T-cell (primary cell): ENCODE data around the gene UQCR10. TPM values are rescaled to one million over a fixed set of nuclear protein-coding genes. Genes with fewer than 3 reads are reported as not detected.

Source experiments
- ATAC-seq, 4 experiments: fragments of 200-7000 bp in 3 of 4; fragments of 150-1000 bp in 1 of 4; cut with Tn5 transposase; replicated peaks in 1 of 4; 1 replicate in 3 of 4; 2 replicates in 1 of 4; pipeline ENCODE4 v1.10.0; 2021; ENCODE audit warnings: moderate library complexity in 3 of 4, mild to moderate bottlenecking in 2 of 4, moderate number of reproducible peaks in 1 of 4
- CTCF ChIA-PET, 2 donors: fragments of 300-600 bp; sonication (Branson Sonifier 250); formaldehyde crosslinking; loops; one replicate each; lab custom pipeline; 2022; ENCODE audit warnings: antibody characterized with exemption in 2 of 2; lab: Charles Lee
- POLR2A ChIA-PET, 2 donors: fragments of 300-600 bp; sonication (Branson Sonifier 250); formaldehyde crosslinking; loops; one replicate each; lab custom pipeline; 2022; ENCODE audit warnings: antibody characterized with exemption in 2 of 2; lab: Charles Lee
- DNase-seq, 35 experiments: peaks; one replicate each; pipeline versions ENCODE4 v3.0.0 to v3.0.0-alpha.2; 2013 to 2023
- H3K27ac ChIP-seq: one replicate; pipeline ENCODE4 v1.5.1; 2013; ENCODE audit warnings: low read length
- H3K27me3 ChIP-seq, 2 experiments: replicated peaks in 1 of 2; 1 replicate in 1 of 2; 2 replicates in 1 of 2; pipeline versions ENCODE4 v1.6.1 to v1.7.0; 2013; ENCODE audit warnings: low read length in 1 of 2, mixed read lengths in 1 of 2; ENCODE audit not compliant: control insufficient read depth in 2 of 2, insufficient read depth in 2 of 2; ENCODE audit errors: extremely low read depth in 1 of 2
- H3K36me3 ChIP-seq, 2 donors: 1 replicate in 1 of 2; 2 replicates in 1 of 2; pipeline versions ENCODE4 v1.6.1 to v1.7.0; 2013; ENCODE audit warnings: low read length in 1 of 2; ENCODE audit not compliant: control insufficient read depth in 2 of 2, insufficient read depth in 1 of 2; ENCODE audit errors: extremely low read depth in 1 of 2
- H3K4me1 ChIP-seq, 2 experiments: 1 replicate in 1 of 2; 2 replicates in 1 of 2; pipeline versions ENCODE4 v1.6.1 to v1.7.0; 2013; ENCODE audit warnings: low read length in 2 of 2, mixed read lengths in 1 of 2; ENCODE audit not compliant: insufficient read depth in 2 of 2, control insufficient read depth in 1 of 2; ENCODE audit errors: extremely low read depth in 1 of 2
- H3K4me3 ChIP-seq, 2 donors: 1 replicate in 1 of 2; 2 replicates in 1 of 2; pipeline versions ENCODE4 v1.5.1 to v1.7.0; 2013; ENCODE audit warnings: mild to moderate bottlenecking in 2 of 2, low read length in 1 of 2, moderate library complexity in 1 of 2; ENCODE audit not compliant: control insufficient read depth in 1 of 2; ENCODE audit errors: extremely low read depth in 1 of 2
- H3K9me3 ChIP-seq: 2 replicates; pipeline ENCODE4 v1.7.0; 2013
- H3K27ac Mint-ChIP-seq, 2 donors: one replicate each; pipeline ENCODE4 v1.8.0; 2020 to 2021; ENCODE audit warnings: mild to moderate bottlenecking in 2 of 2, mixed read lengths in 2 of 2
- H3K27me3 Mint-ChIP-seq, 2 donors: one replicate each; pipeline ENCODE4 v1.8.0; 2021 to 2022; ENCODE audit warnings: mixed read lengths in 2 of 2
- H3K36me3 Mint-ChIP-seq: one replicate; pipeline ENCODE4 v1.8.0; 2021; ENCODE audit warnings: mixed read lengths
- H3K4me1 Mint-ChIP-seq, 3 donors: one replicate each; pipeline ENCODE4 v1.8.0; 2020 to 2022; ENCODE audit warnings: mixed read lengths in 3 of 3, mild to moderate bottlenecking in 1 of 3
- H3K4me3 Mint-ChIP-seq, 3 donors: one replicate each; pipeline ENCODE4 v1.8.0; 2020 to 2022; ENCODE audit warnings: mild to moderate bottlenecking in 3 of 3, mixed read lengths in 3 of 3, moderate library complexity in 3 of 3
- H3K9me3 Mint-ChIP-seq, 3 donors: one replicate each; pipeline ENCODE4 v1.8.0; 2020 to 2022; ENCODE audit warnings: mixed read lengths in 3 of 3
- WGBS: methylation state at CpG from one replicate; pipeline ENCODE4 v1.1.5; 2013; ENCODE audit warnings: missing lambda C conversion rate; ENCODE audit not compliant: insufficient coverage; 5-methylcytosine and 5-hydroxymethylcytosine counted together
- total RNA-seq, 35 experiments: library from RNA in 6 of 35; stranded (reverse) in 6 of 35; fragments of 120-200 nt in 1 of 35; gene quantifications; one replicate each; pipeline versions ENCODE4 v1.2.1 to v1.2.4 and lab custom pipeline; 2013 to 2026

Gene UQCR10
- total RNA-seq, 5 donors from 2014 or later (not counting 1 experiment from before 2014, with no cell fraction given), result 36.6 to 56.2 (median 48.4) TPM

- POLR2A ChIA-PET, result no interaction called here
- Mint-ChIP-seq H3K9me3 (no peaks in the 10 kb centered on the region), H3K27ac (no peak overlapping the region)
These were observed 13.8 kb downstream of the UQCR10 start for GRCh38 chr22:29780748-29781676.

GRCh38 chr22:29782061-29782845, 15.1 kb downstream of the UQCR10 start:
- no peaks in the 10 kb centered on the region for H3K9me3 Mint-ChIP-seq
- peaks cover 4% of the 10 kb centered on the region for H3K36me3 Mint-ChIP-seq
- H3K4me1 Mint-ChIP-seq, result no peaks in the 10 kb centered on the region
- Histone ChIP-seq H3K4me3 (no peak overlapping the region), H3K9me3 (no peaks in the 10 kb centered on the region), H3K4me1 (no peaks in the 10 kb centered on the region), H3K27me3 (peaks cover 0 to 2% of the 10 kb centered on the region in 2 experiments), H3K36me3 (peaks cover 0 to under 1% of the 10 kb centered on the region in 2 donors), H3K27ac (no peak overlapping the region)
- H3K27ac Mint-ChIP-seq, result no peak overlapping the region
- DNase-seq (no peak), ATAC-seq (no peak)
- no peaks in the 10 kb centered on the region for H3K27me3 Mint-ChIP-seq
- WGBS, result 81% methylated on average over 7 of the region's 7 CpGs
- H3K4me3 Mint-ChIP-seq, result no peak overlapping the region
- CTCF ChIA-PET, result no interaction called here
- POLR2A ChIA-PET, result no interaction called here

More at GRCh38 chr22:29780748-29781676, 13.8 kb downstream of the UQCR10 start:
- Mint-ChIP-seq H3K4me3 (no peak overlapping the region), H3K36me3 (no peaks in the 10 kb centered on the region), H3K4me1 (no peaks in the 10 kb centered on the region), H3K27me3 (no peaks in the 10 kb centered on the region)
- Histone ChIP-seq H3K4me3 (no peak overlapping the region), H3K36me3 (no peaks in the 10 kb centered on the region), H3K27me3 (peaks cover 0 to 2% of the 10 kb centered on the region in 2 experiments), H3K9me3 (no peaks in the 10 kb centered on the region), H3K4me1 (no peaks in the 10 kb centered on the region), H3K27ac (no peak overlapping the region)
- WGBS, result 63% methylated on average over 8 of the region's 8 CpGs
- DNase-seq (no peak), ATAC-seq (no peak)
- CTCF ChIA-PET, result interaction anchor here in 1 of 2 donors (0.7 kb wide), 1 partner anchor 36 kb away, joined by 3 read pairs; no protein-coding TSS in a partner anchor

GRCh38 chr22:29784451-29785361, 17.5 kb downstream of the UQCR10 start:
- ATAC-seq (no peak), DNase-seq (no peak)
- POLR2A ChIA-PET, result interaction anchor here in 1 of 2 donors (0.5 to 0.6 kb wide), 2 partner anchors 24 to 418 kb away, joined by 5 to 8 read pairs; no protein-coding TSS in a partner anchor
- no peaks in the 10 kb centered on the region for H3K9me3 ChIP-seq
- peaks cover 10 to 25% of the 10 kb centered on the region in 2 donors for H3K36me3 ChIP-seq
- no peaks in the 10 kb centered on the region for H3K4me1 Mint-ChIP-seq
- H3K9me3 Mint-ChIP-seq, result no peaks in the 10 kb centered on the region
- H3K27ac ChIP-seq, result no peak overlapping the region
- peaks cover 0 to 2% of the 10 kb centered on the region in 2 experiments for H3K27me3 ChIP-seq
- no peak overlapping the region for H3K27ac Mint-ChIP-seq
- WGBS, result 84% methylated on average over 8 of the region's 9 CpGs
- no peaks in the 10 kb centered on the region for H3K4me1 ChIP-seq
- no peak overlapping the region for H3K4me3 ChIP-seq
- CTCF ChIA-PET, result no interaction called here
- H3K27me3 Mint-ChIP-seq, result no peaks in the 10 kb centered on the region
- peaks cover 25% of the 10 kb centered on the region for H3K36me3 Mint-ChIP-seq
- H3K4me3 Mint-ChIP-seq, result no peak overlapping the region

GRCh38 chr22:29786031-29786430, 18.9 kb downstream of the UQCR10 start:
- no peak overlapping the region for H3K27ac Mint-ChIP-seq
- WGBS, result 92% methylated on average over 2 of the region's 5 CpGs
- CTCF ChIA-PET, result no interaction called here

GRCh38 chr22:29787371-29787980, 20.3 kb downstream of the UQCR10 start:
- Mint-ChIP-seq H3K4me3 (no peak overlapping the region), H3K4me1 (no peaks in the 10 kb centered on the region), H3K36me3 (peaks cover 35% of the 10 kb centered on the region), H3K27ac (no peak overlapping the region), H3K9me3 (no peaks in the 10 kb centered on the region), H3K27me3 (no peaks in the 10 kb centered on the region)
- no peak overlapping the region for H3K4me3 ChIP-seq
- no peak overlapping the region for H3K27ac ChIP-seq
- DNase-seq (no peak), ATAC-seq (no peak)
- H3K27me3 ChIP-seq, result peaks cover 0 to 2% of the 10 kb centered on the region in 2 experiments
- H3K4me1 ChIP-seq, result no peaks in the 10 kb centered on the region
- POLR2A ChIA-PET, result no interaction called here
- CTCF ChIA-PET, result no interaction called here
- H3K36me3 ChIP-seq, result peaks cover 18 to 50% of the 10 kb centered on the region in 2 donors
- no peaks in the 10 kb centered on the region for H3K9me3 ChIP-seq
- WGBS, result 91% methylated on average over 8 of the region's 9 CpGs

More at GRCh38 chr22:29786031-29786430, 18.9 kb downstream of the UQCR10 start:
- POLR2A ChIA-PET, result no interaction called here
- Mint-ChIP-seq H3K9me3 (no peaks in the 10 kb centered on the region), H3K36me3 (peaks cover 32% of the 10 kb centered on the region), H3K4me1 (no peaks in the 10 kb centered on the region), H3K4me3 (no peak overlapping the region), H3K27me3 (no peaks in the 10 kb centered on the region)
- no peaks in the 10 kb centered on the region for H3K4me1 ChIP-seq
- DNase-seq (no peak), ATAC-seq (no peak)
- H3K4me3 ChIP-seq, result no peak overlapping the region
- H3K36me3 ChIP-seq, result peaks cover 13 to 38% of the 10 kb centered on the region in 2 donors
- no peak overlapping the region for H3K27ac ChIP-seq
- H3K9me3 ChIP-seq, result no peaks in the 10 kb centered on the region
- H3K27me3 ChIP-seq, result peaks cover 0 to 2% of the 10 kb centered on the region in 2 experiments
